Astrocyte of the cerebellum (primary cell): Measurements from ENCODE around the gene STX7.

Experiments
- DNase-seq: peaks from one replicate; pipeline ENCODE4 v3.0.0-alpha.2; 2011; ENCODE audit warnings: low read depth
- H3K4me3 ChIP-seq: 2 replicates; pipeline ENCODE4 v1.5.1; 2011; ENCODE audit warnings: mild to moderate bottlenecking, low read depth, low read length, moderate library complexity
- in situ Hi-C: cut with HindIII; loops from 2 replicates; pipeline ENCODE4 v1.10.0; 2017; ENCODE audit warnings: low sequenced_read_pairs
- TF ChIP-seq, protein P1 (sequence below): IDR thresholded peaks from 2 replicates; pipeline ENCODE4 v1.5.1; 2012; ENCODE audit warnings: low read length, low read depth, moderate library complexity, mild to moderate bottlenecking; ENCODE audit errors: missing control alignments

Gene STX7

DNA sequence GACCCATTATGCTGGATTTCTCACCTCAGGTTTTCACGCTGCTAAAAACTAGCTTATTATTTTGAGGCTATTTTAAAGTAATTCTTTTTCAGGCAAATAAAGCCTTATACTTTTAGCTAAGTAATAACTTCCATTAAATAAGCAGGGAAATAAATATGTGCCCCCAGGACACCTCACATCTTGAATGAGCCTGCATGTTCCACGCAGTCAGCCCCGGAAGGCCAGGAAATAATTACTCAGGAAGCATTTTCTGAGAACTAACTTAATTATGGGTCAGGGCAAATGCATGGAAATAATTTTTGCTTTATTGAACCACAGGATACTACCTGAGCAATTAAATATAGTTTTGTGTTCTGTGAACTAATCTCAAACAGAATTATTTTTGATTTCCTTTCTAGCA, 41.1 kb downstream of the STX7 start:
- TF ChIP-seq, protein P1, sequence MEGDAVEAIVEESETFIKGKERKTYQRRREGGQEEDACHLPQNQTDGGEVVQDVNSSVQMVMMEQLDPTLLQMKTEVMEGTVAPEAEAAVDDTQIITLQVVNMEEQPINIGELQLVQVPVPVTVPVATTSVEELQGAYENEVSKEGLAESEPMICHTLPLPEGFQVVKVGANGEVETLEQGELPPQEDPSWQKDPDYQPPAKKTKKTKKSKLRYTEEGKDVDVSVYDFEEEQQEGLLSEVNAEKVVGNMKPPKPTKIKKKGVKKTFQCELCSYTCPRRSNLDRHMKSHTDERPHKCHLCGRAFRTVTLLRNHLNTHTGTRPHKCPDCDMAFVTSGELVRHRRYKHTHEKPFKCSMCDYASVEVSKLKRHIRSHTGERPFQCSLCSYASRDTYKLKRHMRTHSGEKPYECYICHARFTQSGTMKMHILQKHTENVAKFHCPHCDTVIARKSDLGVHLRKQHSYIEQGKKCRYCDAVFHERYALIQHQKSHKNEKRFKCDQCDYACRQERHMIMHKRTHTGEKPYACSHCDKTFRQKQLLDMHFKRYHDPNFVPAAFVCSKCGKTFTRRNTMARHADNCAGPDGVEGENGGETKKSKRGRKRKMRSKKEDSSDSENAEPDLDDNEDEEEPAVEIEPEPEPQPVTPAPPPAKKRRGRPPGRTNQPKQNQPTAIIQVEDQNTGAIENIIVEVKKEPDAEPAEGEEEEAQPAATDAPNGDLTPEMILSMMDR = no peak
- in situ Hi-C loops = no loop called here
- H3K4me3 ChIP-seq = no peak overlapping the region
- DNase-seq = no peak

DNA sequence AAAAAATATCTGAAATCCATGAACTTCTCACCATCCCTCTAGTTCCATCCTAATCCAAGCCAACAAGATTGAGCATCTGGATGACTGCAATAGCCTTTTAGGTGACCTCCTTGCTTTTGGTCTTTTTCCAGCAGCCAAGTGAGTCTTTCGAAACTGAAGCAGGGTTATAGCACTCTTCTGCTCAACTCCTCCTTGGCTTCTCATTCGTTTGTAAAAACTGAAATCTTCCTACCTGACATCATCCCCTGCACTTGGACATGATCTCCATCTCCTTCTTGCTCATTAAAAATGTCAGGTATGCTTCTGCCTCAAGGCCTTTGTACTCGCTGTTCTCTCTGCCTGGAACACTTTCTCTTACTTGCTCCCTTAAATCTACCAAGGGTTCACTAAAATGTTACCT, 46.0 kb downstream of the STX7 start:
- H3K4me3 ChIP-seq = no peak overlapping the region
- TF ChIP-seq, protein P1 = no peak
- in situ Hi-C loops = no loop called here
- DNase-seq = no peak

GRCh38 chr6:132465530-132466485, 47.1 kb downstream of the STX7 start:
- DNase-seq = no peak
- H3K4me3 ChIP-seq = no peak overlapping the region
- TF ChIP-seq, protein P1 = no peak
- in situ Hi-C loops = no loop called here

DNA sequence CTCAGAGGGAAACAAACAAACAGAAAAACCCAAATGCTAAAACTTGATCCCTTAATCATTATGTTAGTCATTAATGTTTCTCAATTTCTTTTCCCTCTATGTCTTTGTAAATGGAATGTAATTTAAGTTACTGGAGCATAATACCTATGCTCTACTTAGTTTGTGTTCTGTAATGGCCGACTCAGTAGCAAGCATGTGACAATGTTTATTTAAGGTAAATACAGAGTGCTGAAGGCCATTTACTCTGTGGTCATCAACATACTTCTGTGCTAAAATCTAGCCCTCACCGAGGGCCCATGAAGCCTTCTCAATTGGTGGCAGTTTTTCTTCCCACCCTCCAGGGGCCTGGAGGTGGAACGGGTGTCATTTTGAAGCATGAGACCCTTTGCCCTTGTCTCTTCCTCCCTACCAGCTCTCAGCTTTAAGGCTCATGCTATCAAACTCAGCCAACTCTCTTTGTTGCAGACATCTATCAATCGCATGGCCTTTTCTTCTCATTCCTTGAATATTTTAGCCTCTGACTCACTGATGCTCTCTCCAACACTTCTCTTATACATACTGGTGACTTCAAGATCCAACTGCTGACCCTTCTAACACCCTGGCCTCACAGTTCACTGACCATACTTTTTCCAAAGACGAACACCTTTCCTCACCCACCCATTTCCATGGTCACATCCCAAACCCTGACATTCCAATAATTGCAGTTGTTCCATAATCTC, 48.2 kb downstream of the STX7 start:
- TF ChIP-seq, protein P1 = no peak
- no peak for DNase-seq
- in situ Hi-C loops = no loop called here
- no peak overlapping the region for H3K4me3 ChIP-seq

DNA sequence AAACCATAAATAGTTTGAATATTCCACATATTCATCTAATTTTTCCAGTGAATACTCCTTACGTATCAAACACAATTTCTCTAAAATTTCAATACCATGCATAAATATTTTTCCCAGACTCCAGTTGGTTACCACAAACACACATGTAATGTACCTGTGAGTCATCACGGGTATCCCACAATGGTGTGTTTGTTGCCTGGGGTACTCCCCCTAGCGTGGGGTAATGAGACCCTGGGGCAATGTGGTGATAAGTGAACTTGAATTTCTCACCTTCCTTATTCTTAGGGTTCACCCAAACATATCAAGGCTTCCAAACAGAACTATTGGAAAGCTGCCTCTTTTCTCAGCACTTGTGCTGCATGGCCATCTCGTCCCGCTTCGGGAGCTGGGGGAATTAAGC, 51.0 kb downstream of the STX7 start:
- no peak for DNase-seq
- H3K4me3 ChIP-seq = no peak overlapping the region
- TF ChIP-seq, protein P1 = no peak
- in situ Hi-C loops = no loop called here

DNA sequence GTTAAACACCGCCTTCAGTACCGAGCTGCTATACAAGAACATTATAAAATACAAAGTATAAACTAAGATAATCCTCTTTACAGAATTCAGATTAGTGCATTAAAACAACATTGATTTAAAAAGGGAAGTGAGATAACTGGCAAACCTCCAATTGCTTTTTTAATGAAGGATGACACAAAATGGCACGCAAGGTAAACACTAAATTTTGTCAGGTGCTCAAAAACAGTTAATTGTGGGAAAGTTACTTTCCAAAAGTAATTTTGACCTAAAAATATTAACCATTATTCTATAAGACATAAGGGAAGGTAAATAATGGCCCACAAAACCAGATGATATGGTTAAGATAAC, 53.3 kb downstream of the STX7 start:
- H3K4me3 ChIP-seq = no peak overlapping the region
- DNase-seq = no peak
- TF ChIP-seq, protein P1 = no peak
- in situ Hi-C loops = no loop called here
